ENCODE results near the gene PIP5K1A. TPM values are rescaled to one million over a fixed set of nuclear protein-coding genes. Genes with fewer than 3 reads are reported as not detected.

Gene PIP5K1A
- total RNA-seq, 2 experiments from 2014 or later, result 63.1 to 66.1 TPM

- intact Hi-C loops (cut with micrococcal nuclease), result no loop called here
- no peaks in the 10 kb centered on the region for H3K4me1 Mint-ChIP-seq (ENCODE audit: low read depth)
- no peak for ATAC-seq
- H3K4me3 Mint-ChIP-seq, result no peak overlapping the region
- POLR2A ChIA-PET, result interaction anchor here (0.9 to 1.7 kb wide), 2 partner anchors 13 to 14 kb away, joined by 3 to 7 read pairs; partner anchors contain the start of gene VPS72
- CTCF ChIA-PET, result interaction anchor here (0.9 to 2.3 kb wide), 6 partner anchors 32 to 77 kb away, joined by 3 to 8 read pairs (median 3); no protein-coding TSS in a partner anchor
- no peak for TF ChIP-seq CTCF (IDR thresholded peaks at IDR 0.05)
- H3K9me3 Mint-ChIP-seq, result no peaks in the 10 kb centered on the region
- H3K27ac Mint-ChIP-seq, result no peak overlapping the region
- H3K36me3 Mint-ChIP-seq (ENCODE audit: low read depth), result peaks cover 18% of the 10 kb centered on the region
- H3K27me3 Mint-ChIP-seq, result no peaks in the 10 kb centered on the region
- no peak for DNase-seq
Measured at GRCh38 chr1:151175041-151175741, 23.2 kb upstream of the PIP5K1A start.

- no peaks in the 10 kb centered on the region for H3K9me3 Mint-ChIP-seq
- no peaks in the 10 kb centered on the region for H3K4me1 Mint-ChIP-seq (ENCODE audit: low read depth)
- H3K27ac Mint-ChIP-seq, result peak within 1 kb of the TSS; percentile 70
- ChIA-PET CTCF (interaction anchor here (0.9 to 2.3 kb wide), 6 partner anchors 13 to 77 kb away, joined by 3 to 8 read pairs (median 4); partner anchors contain the start of gene VPS72), POLR2A (interaction anchor here (0.9 to 1.7 kb wide), 2 partner anchors 12 to 14 kb away, joined by 3 to 7 read pairs; partner anchors contain the start of gene VPS72)
- H3K36me3 Mint-ChIP-seq (ENCODE audit: low read depth), result peaks cover 21% of the 10 kb centered on the region
- no peak within 1 kb of the TSS for H3K4me3 Mint-ChIP-seq
- peak; percentile 63 for TF ChIP-seq CTCF (IDR thresholded peaks at IDR 0.05)
- peak; percentile 80 for ATAC-seq
- DNase-seq, result no peak
- intact Hi-C loops (cut with micrococcal nuclease), result no loop called here
- H3K27me3 Mint-ChIP-seq, result no peaks in the 10 kb centered on the region
Measured at GRCh38 chr1:151175863-151176262, 22.5 kb upstream of the PIP5K1A start, which contains the start of gene TMOD4. TSS of gene TMOD4 (minus strand) at chr1:151175981. CDS start at chr1:151174875, 1,106 bp downstream.

GRCh38 chr1:151176514-151177045 is 21.8 kb upstream of the PIP5K1A start:
- H3K27me3 Mint-ChIP-seq, result no peaks in the 10 kb centered on the region
- POLR2A ChIA-PET, result interaction anchor here (0.6 to 0.9 kb wide), 2 partner anchors 11 to 63 kb away, joined by 3 read pairs; no protein-coding TSS in a partner anchor
- no peaks in the 10 kb centered on the region for H3K9me3 Mint-ChIP-seq
- no peak for DNase-seq
- intact Hi-C loops (cut with micrococcal nuclease), result no loop called here
- H3K4me1 Mint-ChIP-seq (ENCODE audit: low read depth), result no peaks in the 10 kb centered on the region
- H3K36me3 Mint-ChIP-seq (ENCODE audit: low read depth), result peaks cover 25% of the 10 kb centered on the region
- TF ChIP-seq CTCF (IDR thresholded peaks at IDR 0.05), result no peak
- H3K27ac Mint-ChIP-seq, result peak overlapping the region; percentile 70
- no peak for ATAC-seq
- H3K4me3 Mint-ChIP-seq, result no peak overlapping the region
- CTCF ChIA-PET, result interaction anchor here (0.7 to 2.3 kb wide), 8 partner anchors 12 to 77 kb away, joined by 3 to 8 read pairs (median 4); partner anchors contain the start of genes TNFAIP8L2 and VPS72

GRCh38 chr1:151184211-151184610 is 14.1 kb upstream of the PIP5K1A start:
- Mint-ChIP-seq H3K27ac (peak overlapping the region; percentile 40), H3K36me3 (ENCODE audit: low read depth) (peaks cover 39% of the 10 kb centered on the region)

More at GRCh38 chr1:151184211-151184610, 14.1 kb upstream of the PIP5K1A start:
- Mint-ChIP-seq H3K4me1 (ENCODE audit: low read depth) (peaks cover 13% of the 10 kb centered on the region), H3K27me3 (no peaks in the 10 kb centered on the region), H3K9me3 (no peaks in the 10 kb centered on the region), H3K4me3 (no peak overlapping the region)
- DNase-seq (no peak), ATAC-seq (no peak)
- ChIA-PET POLR2A (interaction anchor here (0.9 kb wide), 1 partner anchor 15 kb away, joined by 3 read pairs; no protein-coding TSS in a partner anchor), CTCF (interaction anchor here (1.8 kb wide), 1 partner anchor 85 kb away, joined by 8 read pairs; no protein-coding TSS in a partner anchor)
- TF ChIP-seq CTCF (IDR thresholded peaks at IDR 0.05), result no peak
- intact Hi-C loops (cut with micrococcal nuclease), result no loop called here
